ENCODE data around the gene SIRPD. TPM values are rescaled to one million over a fixed set of nuclear protein-coding genes. Genes with fewer than 3 reads are reported as not detected.

The SIRPD gene
- polyA plus RNA-seq, 1 donor from 2014 or later, result not detected

GRCh38 chr20:1494436-1494835, 63.1 kb downstream of the SIRPD start (continued):
- no peak for TF ChIP-seq EZH2 (IDR thresholded peaks at IDR 0.05; ENCODE audit: borderline replicate concordance, insufficient read depth, low read length, poor library complexity, severe bottlenecking)

- TF ChIP-seq SMC3 (conservative IDR thresholded peaks at IDR 0.05; ENCODE audit: poor library complexity), result no peak
- Histone ChIP-seq H3F3A (ENCODE audit: insufficient read depth, low read length, poor library complexity, severe bottlenecking) (no peaks in the 10 kb centered on the region), H3K4me3 (ENCODE audit: low read length) (no peak overlapping the region), H3K36me3 (ENCODE audit: insufficient read depth, low read length) (no peaks in the 10 kb centered on the region), H3K9ac (ENCODE audit: low read length) (no peak overlapping the region), H3K27me3 (ENCODE audit: insufficient read depth, low read depth, low read length) (no peaks in the 10 kb centered on the region), H2AFZ (ENCODE audit: low read depth, low read length) (no peak overlapping the region), H3K4me2 (ENCODE audit: low read length) (no peak overlapping the region), H3K27ac (ENCODE audit: low read length) (no peak overlapping the region), H3K9me3 (ENCODE audit: low read length) (no peaks in the 10 kb centered on the region), H3K79me2 (replicated peaks; ENCODE audit: insufficient read depth, low read length) (no peaks in the 10 kb centered on the region), H3K9me2 (ENCODE audit: insufficient read depth, low read length) (no peaks in the 10 kb centered on the region), H4K20me1 (ENCODE audit: insufficient read depth) (no peaks in the 10 kb centered on the region)
These were observed 64.0 kb downstream of the SIRPD start for GRCh38 chr20:1493536-1493935.

GRCh38 chr20:1491860-1492642, 65.5 kb downstream of the SIRPD start:
- Histone ChIP-seq H3K79me2 (replicated peaks; ENCODE audit: insufficient read depth, low read length) (no peaks in the 10 kb centered on the region), H3K9ac (ENCODE audit: low read length) (no peak overlapping the region), H3K27ac (ENCODE audit: low read length) (no peak overlapping the region), H4K20me1 (ENCODE audit: insufficient read depth) (no peaks in the 10 kb centered on the region), H3K4me2 (ENCODE audit: low read length) (no peak overlapping the region), H3K9me3 (ENCODE audit: low read length) (no peaks in the 10 kb centered on the region), H3K9me2 (ENCODE audit: insufficient read depth, low read length) (no peaks in the 10 kb centered on the region), H2AFZ (ENCODE audit: low read depth, low read length) (no peak overlapping the region), H3F3A (ENCODE audit: insufficient read depth, low read length, poor library complexity, severe bottlenecking) (no peaks in the 10 kb centered on the region), H3K4me3 (ENCODE audit: low read length) (no peak overlapping the region), H3K36me3 (ENCODE audit: insufficient read depth, low read length) (no peaks in the 10 kb centered on the region), H3K27me3 (ENCODE audit: insufficient read depth, low read depth, low read length) (no peaks in the 10 kb centered on the region)
- no peak for TF ChIP-seq SMC3 (conservative IDR thresholded peaks at IDR 0.05; ENCODE audit: poor library complexity)

- H3K36me3 ChIP-seq (ENCODE audit: insufficient read depth, low read length), result no peaks in the 10 kb centered on the region
- no peak within 1 kb of the TSS for H2AFZ ChIP-seq (ENCODE audit: low read depth, low read length)
- H3K4me3 ChIP-seq (ENCODE audit: low read length), result no peak within 1 kb of the TSS
- H3K9ac ChIP-seq (ENCODE audit: low read length), result no peak within 1 kb of the TSS
- no peaks in the 10 kb centered on the region for H3K9me2 ChIP-seq (ENCODE audit: insufficient read depth, low read length)
- no peaks in the 10 kb centered on the region for H3K79me2 ChIP-seq (replicated peaks; ENCODE audit: insufficient read depth, low read length)
- no peak for TF ChIP-seq EZH2 (IDR thresholded peaks at IDR 0.05; ENCODE audit: borderline replicate concordance, insufficient read depth, low read length, poor library complexity, severe bottlenecking)
- no peak for TF ChIP-seq RAD21 (conservative IDR thresholded peaks at IDR 0.05)
- TF ChIP-seq REST (IDR thresholded peaks at IDR 0.05; ENCODE audit: borderline replicate concordance), result no peak
- no peak for TF ChIP-seq SMC3 (conservative IDR thresholded peaks at IDR 0.05; ENCODE audit: poor library complexity)
- no peak for TF ChIP-seq CTCF (IDR thresholded peaks at IDR 0.05; ENCODE audit: poor library complexity, severe bottlenecking)
- no peak for TF ChIP-seq EP300 (conservative IDR thresholded peaks at IDR 0.05; ENCODE audit: poor library complexity, severe bottlenecking)
- no peak for TF ChIP-seq TAF1 (IDR thresholded peaks at IDR 0.05; ENCODE audit: low read depth)
- TF ChIP-seq POLR2AphosphoS5 (IDR thresholded peaks at IDR 0.05), result no peak
- TF ChIP-seq MXI1 (conservative IDR thresholded peaks at IDR 0.05; ENCODE audit: poor library complexity, severe bottlenecking), result no peak
- no peak within 1 kb of the TSS for H3K27ac ChIP-seq (ENCODE audit: low read length)
- H3K4me2 ChIP-seq (ENCODE audit: low read length), result no peak within 1 kb of the TSS
- no peaks in the 10 kb centered on the region for H3F3A ChIP-seq (ENCODE audit: insufficient read depth, low read length, poor library complexity, severe bottlenecking)
- H3K27me3 ChIP-seq (ENCODE audit: insufficient read depth, low read depth, low read length), result no peaks in the 10 kb centered on the region
- H3K9me3 ChIP-seq (ENCODE audit: low read length), result no peaks in the 10 kb centered on the region
- H4K20me1 ChIP-seq (ENCODE audit: insufficient read depth), result no peaks in the 10 kb centered on the region
These were observed 66.1 kb downstream of the SIRPD start, which contains the start of gene SIRPB2 for GRCh38 chr20:1491281-1491840. Gene SIRPB2 (minus strand): TSS chr20:1491420. CDS start chr20:1491359, 61 bp downstream.

All from neural cell (in vitro differentiated cells).